SH-SY5Y (cell line): ENCODE measurements around the gene STRA6.

Experiments
- GATA2 ChIP-seq: IDR thresholded peaks from 2 replicates; pipeline ENCODE4 v1.6.1; 2011; ENCODE audit warnings: mild to moderate bottlenecking, low read depth, low read length
- GATA3 ChIP-seq: IDR thresholded peaks from 2 replicates; pipeline ENCODE4 v1.6.1; 2011; ENCODE audit warnings: low read depth, mild to moderate bottlenecking, low read length, moderate library complexity

GRCh38 chr15:74244822-74245341 is 42.3 kb upstream of the STRA6 start:
- no peak for TF ChIP-seq GATA2
- no peak for TF ChIP-seq GATA3
